ENCODE data around the gene C6orf120. TPM values are rescaled to one million over a fixed set of nuclear protein-coding genes. Genes with fewer than 3 reads are reported as not detected.

Gene C6orf120
- total RNA-seq: 10 to 100 TPM; 14.2 to 16.3 TPM

- H3K36me3 Mint-ChIP-seq (ENCODE audit: low read depth): peaks cover 46% of the 10 kb centered on the region
- ATAC-seq: peak; percentile 93
- H3K4me1 Mint-ChIP-seq (ENCODE audit: low read depth): peaks cover 49% of the 10 kb centered on the region
- intact Hi-C loops (cut with micrococcal nuclease): loop anchor here (2.0 kb wide), 2 partner anchors 21 to 49 kb away; partner anchors contain the start of genes DYNLT2 and ERMARD
- H3K9me3 Mint-ChIP-seq: no peaks in the 10 kb centered on the region
- peak within 1 kb of the TSS; percentile 93 for H3K4me3 Mint-ChIP-seq
- peak within 1 kb of the TSS; percentile 93 for H3K27ac Mint-ChIP-seq
- DNase-seq: peak; percentile 98
- POLR2A ChIA-PET: interaction anchor here (0.9 to 6.3 kb wide), 14 partner anchors 8 to 881 kb away, joined by 3 to 95 read pairs (median 4); partner anchors contain the start of genes DYNLT2, ERMARD and PHF10
- CTCF ChIA-PET: interaction anchor here (1.0 to 4.1 kb wide), 5 partner anchors 8 to 87 kb away, joined by 3 to 17 read pairs (median 5); no protein-coding TSS in a partner anchor
- no peaks in the 10 kb centered on the region for H3K27me3 Mint-ChIP-seq
- no peak for TF ChIP-seq CTCF (IDR thresholded peaks at IDR 0.05)
These were observed at the start of gene C6orf120, which contains the start of gene WDR27 for GRCh38 chr6:169701954-169702839. Gene C6orf120, plus strand, starts transcription at chr6:169702126. Its CDS starts 334 bp downstream, at chr6:169702460. Gene WDR27, minus strand, starts transcription at chr6:169702029. Its CDS starts 13,024 bp downstream, at chr6:169689005.

- Mint-ChIP-seq H3K27me3 (no peaks in the 10 kb centered on the region), H3K4me1 (ENCODE audit: low read depth) (peaks cover 2% of the 10 kb centered on the region), H3K36me3 (ENCODE audit: low read depth) (peaks cover 11% of the 10 kb centered on the region), H3K27ac (no peak overlapping the region), H3K4me3 (no peak overlapping the region), H3K9me3 (no peaks in the 10 kb centered on the region)
- DNase-seq (no peak), ATAC-seq (no peak)
- ChIA-PET CTCF (no interaction called here), POLR2A (no interaction called here)
- intact Hi-C loops (cut with micrococcal nuclease): no loop called here
- no peak for TF ChIP-seq CTCF (IDR thresholded peaks at IDR 0.05)
These were observed 49.0 kb upstream of the C6orf120 start for GRCh38 chr6:169652896-169653295.

GRCh38 chr6:169653691-169654090 is 48.2 kb upstream of the C6orf120 start:
- TF ChIP-seq CTCF (IDR thresholded peaks at IDR 0.05): no peak
- Mint-ChIP-seq H3K4me1 (ENCODE audit: low read depth) (peaks cover 2% of the 10 kb centered on the region), H3K27me3 (no peaks in the 10 kb centered on the region), H3K4me3 (no peak overlapping the region), H3K36me3 (ENCODE audit: low read depth) (peaks cover 14% of the 10 kb centered on the region), H3K9me3 (no peaks in the 10 kb centered on the region), H3K27ac (no peak overlapping the region)
- ChIA-PET CTCF (no interaction called here), POLR2A (interaction anchor here (1.7 kb wide), 1 partner anchor 31 kb away, joined by 4 read pairs; no protein-coding TSS in a partner anchor)
- DNase-seq: no peak
- intact Hi-C loops (cut with micrococcal nuclease): no loop called here
- no peak for ATAC-seq

GRCh38 chr6:169654598-169655391 is 47.1 kb upstream of the C6orf120 start:
- Mint-ChIP-seq H3K36me3 (ENCODE audit: low read depth) (peaks cover 19% of the 10 kb centered on the region), H3K27me3 (no peaks in the 10 kb centered on the region), H3K9me3 (no peaks in the 10 kb centered on the region), H3K4me1 (ENCODE audit: low read depth) (peaks cover 2% of the 10 kb centered on the region), H3K27ac (peak overlapping the region; percentile 60), H3K4me3 (peak overlapping the region; percentile 75)
- POLR2A ChIA-PET: interaction anchor here (1.7 kb wide), 1 partner anchor 32 kb away, joined by 4 read pairs; no protein-coding TSS in a partner anchor
- CTCF ChIA-PET: no interaction called here
- peak; percentile 75 for DNase-seq
- no peak for TF ChIP-seq CTCF (IDR thresholded peaks at IDR 0.05)
- ATAC-seq: peak; percentile 98
- intact Hi-C loops (cut with micrococcal nuclease): no loop called here
